Heart left ventricle (tissue), 13 donors: ENCODE data around the gene RAPGEF5.

Experiments used
- CTCF ChIP-seq, 12 donors: fragments of 200-600 bp; sonication (generic) in 4 of 12; IDR thresholded peaks; one replicate each; pipeline versions ENCODE4 v1.5.0 to v1.8.0; 2018 to 2022; ENCODE audit warnings: antibody characterized with exemption in 12 of 12, mild to moderate bottlenecking in 5 of 12
- POLR2A ChIP-seq, 2 donors: fragments of 450-650 bp; IDR thresholded peaks; one replicate each; pipeline ENCODE4 v1.6.1; 2017; ENCODE audit warnings: antibody characterized with exemption in 2 of 2, mild to moderate bottlenecking in 2 of 2, moderate library complexity in 2 of 2
- donor health status: ischemic (EF 13 %, LVEDD 7.1; RV severe dilation, severe dysfunction).
- donor health status: DM: no; HTN: yes; CAD: no.
- donor health status: DM: no; HTN: no; CAD: no.
- donor health status: ischemic (EF 25% LVEDD 6.9; RV normal size, moderate dysfunction).
- donor health status: ischemic (EF 25% LVEDD 5.7; RV mildly dilated, moderate dysfunction).
- donor health status: ischemic (EF 35%, LVEDD 5.7; RV mildly dilated, moderate dysfunction).
- donor health status: nonischemic (EF 11% LVEDD 7.7; RV severe dilation, severe dysfunction).
- donor health status: DM: yes; HTN: yes; CAD: no.
- donor health status: PGD.
- donor health status: ischemic (EF 29% LVEDD 5.4; RV normal size, mild dysfunction).
- donor health status: nonischemic (EF 23%, LVEDD 6.1; RV moderate dilation, normal function).

- TF ChIP-seq CTCF (IDR thresholded peaks at IDR 0.05) (no peak), POLR2A (IDR thresholded peaks at IDR 0.05) (no peak)
These were observed 42.1 kb upstream of the RAPGEF5 start for GRCh38 chr7:22399091-22399490.
